ENCODE data around the gene SIL1. TPM values are rescaled to one million over a fixed set of nuclear protein-coding genes. Genes with fewer than 3 reads are reported as not detected.
"Not testable (repeated sequence)": the region's sequence is repeated elsewhere in the genome, so short reads cannot be mapped to it uniquely, and the experiment has no call there.

SIL1 gene
- total RNA-seq, 1 donor from 2014 or later: 35.6 TPM

DNA sequence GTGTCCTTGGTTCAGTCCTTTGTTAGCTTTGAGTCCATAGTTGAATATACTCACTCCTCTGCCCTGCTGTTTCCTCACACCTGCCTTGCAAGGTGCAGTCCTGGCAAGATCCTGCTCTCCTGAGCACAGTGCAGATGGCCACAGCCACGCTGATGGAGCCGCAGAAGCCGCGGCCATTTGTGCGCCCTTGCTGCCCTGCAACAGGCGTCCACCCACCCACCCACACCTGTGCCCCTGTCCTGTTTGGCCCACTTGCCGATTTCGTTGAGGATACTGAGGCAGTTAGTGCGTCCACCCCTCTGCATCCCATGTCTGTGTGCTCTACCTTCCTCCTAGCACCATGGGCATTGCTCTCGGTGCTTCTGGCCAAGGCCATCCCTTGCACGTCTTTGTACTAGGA, 271.9 kb downstream of the SIL1 start:
- TF ChIP-seq POLR2AphosphoS5 (IDR thresholded peaks at IDR 0.05; ENCODE audit: insufficient read depth in 1 of 2, low read depth in 1 of 2): no peak
- no peak for TF ChIP-seq POLR2A (IDR thresholded peaks at IDR 0.05)
- no peak for TF ChIP-seq CTCF (IDR thresholded peaks at IDR 0.05)
- H3K4me1 ChIP-seq: peaks cover 8% of the 10 kb centered on the region
- no peaks in the 10 kb centered on the region for H3K9me3 ChIP-seq
- no peak for DNase-seq (ENCODE audit: extremely low spot score in 2 of 2)
- no peak overlapping the region for H3K27ac ChIP-seq
- H3K27me3 ChIP-seq: no peaks in the 10 kb centered on the region
- intact Hi-C loops (cut with DNase I): no loop called here
- no peak overlapping the region for H3K4me3 ChIP-seq
- H3K36me3 ChIP-seq: peaks cover 0 to 58% of the 10 kb centered on the region in 2 donors

DNA sequence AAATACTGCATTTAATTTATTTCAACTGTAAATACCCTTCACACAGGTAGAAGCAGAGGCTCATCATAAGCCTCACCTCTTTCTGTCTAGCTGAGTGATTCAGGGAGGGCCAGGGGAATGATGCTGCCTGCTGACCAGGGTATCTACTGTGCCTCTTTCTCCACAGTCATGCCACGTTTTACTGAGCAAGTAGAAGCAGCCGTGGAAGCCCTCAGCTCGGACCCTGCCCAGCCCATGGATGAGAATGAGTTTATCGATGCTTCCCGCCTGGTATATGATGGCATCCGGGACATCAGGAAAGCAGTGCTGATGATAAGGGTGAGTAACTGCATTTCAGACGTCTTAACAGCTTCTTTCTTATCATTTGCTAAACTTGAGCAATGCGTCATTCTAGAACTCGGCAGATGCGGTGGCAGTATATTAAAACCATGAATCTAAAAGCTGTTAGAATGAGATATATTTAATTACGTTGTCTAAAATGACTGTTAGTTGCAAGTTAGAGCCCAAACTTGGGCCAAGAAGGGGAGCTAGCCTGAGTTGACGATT, 273.0 kb downstream of the SIL1 start:
- intact Hi-C loops (cut with DNase I): no loop called here
- H3K4me3 ChIP-seq: no peak overlapping the region
- TF ChIP-seq CTCF (IDR thresholded peaks at IDR 0.05): no peak
- no peak for TF ChIP-seq POLR2A (IDR thresholded peaks at IDR 0.05)
- no peak for TF ChIP-seq POLR2AphosphoS5 (IDR thresholded peaks at IDR 0.05; ENCODE audit: insufficient read depth in 1 of 2, low read depth in 1 of 2)
- no peak overlapping the region for H3K27ac ChIP-seq
- no peaks in the 10 kb centered on the region for H3K27me3 ChIP-seq
- H3K36me3 ChIP-seq: peaks cover 0 to 47% of the 10 kb centered on the region in 2 donors
- DNase-seq (ENCODE audit: extremely low spot score in 2 of 2): no peak
- H3K4me1 ChIP-seq: peaks cover 8% of the 10 kb centered on the region
- no peaks in the 10 kb centered on the region for H3K9me3 ChIP-seq

GRCh38 chr5:138922494-138922893, 275.7 kb downstream of the SIL1 start:
- Histone ChIP-seq H3K36me3 (peaks cover 0 to 27% of the 10 kb centered on the region in 2 donors), H3K4me3 (no peak overlapping the region)
- no peak for TF ChIP-seq POLR2AphosphoS5 (IDR thresholded peaks at IDR 0.05; ENCODE audit: insufficient read depth in 1 of 2, low read depth in 1 of 2)
- TF ChIP-seq POLR2A (IDR thresholded peaks at IDR 0.05): no peak
- no peak for TF ChIP-seq CTCF (IDR thresholded peaks at IDR 0.05)

DNA sequence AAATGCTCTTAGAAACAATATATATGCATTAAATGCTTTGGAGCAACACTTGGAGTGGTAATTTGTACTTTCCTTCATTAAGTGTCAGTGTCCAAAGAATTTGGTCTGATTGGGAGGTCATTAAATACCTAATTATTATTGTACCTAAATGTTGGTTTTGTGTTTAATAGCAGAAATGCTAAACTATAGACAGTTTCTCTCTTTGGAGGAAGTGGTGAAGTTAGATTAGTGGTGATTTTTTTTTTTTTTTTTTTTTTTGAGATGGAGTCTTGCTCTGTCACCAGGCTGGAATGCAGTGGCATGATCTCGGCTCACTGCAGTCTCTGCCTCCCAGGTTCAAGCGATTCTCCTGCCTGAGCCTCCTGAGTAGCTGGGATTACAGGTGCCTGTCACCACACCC, 276.8 kb downstream of the SIL1 start:
- H3K27ac ChIP-seq; H3K4me1 ChIP-seq; intact Hi-C loops (cut with DNase I); DNase-seq (ENCODE audit: extremely low spot score in 2 of 2); H3K27me3 ChIP-seq; H3K9me3 ChIP-seq; H3K4me3 ChIP-seq: not testable (repeated sequence)
- H3K36me3 ChIP-seq: peaks cover 0 to 18% of the 10 kb centered on the region in 2 donors

More at GRCh38 chr5:138922494-138922893, 275.7 kb downstream of the SIL1 start:
- no peaks in the 10 kb centered on the region for H3K9me3 ChIP-seq
- DNase-seq (ENCODE audit: extremely low spot score in 2 of 2): no peak
- H3K27me3 ChIP-seq: no peaks in the 10 kb centered on the region
- H3K27ac ChIP-seq: no peak overlapping the region
- H3K4me1 ChIP-seq: peaks cover 8% of the 10 kb centered on the region
- intact Hi-C loops (cut with DNase I): no loop called here

DNA sequence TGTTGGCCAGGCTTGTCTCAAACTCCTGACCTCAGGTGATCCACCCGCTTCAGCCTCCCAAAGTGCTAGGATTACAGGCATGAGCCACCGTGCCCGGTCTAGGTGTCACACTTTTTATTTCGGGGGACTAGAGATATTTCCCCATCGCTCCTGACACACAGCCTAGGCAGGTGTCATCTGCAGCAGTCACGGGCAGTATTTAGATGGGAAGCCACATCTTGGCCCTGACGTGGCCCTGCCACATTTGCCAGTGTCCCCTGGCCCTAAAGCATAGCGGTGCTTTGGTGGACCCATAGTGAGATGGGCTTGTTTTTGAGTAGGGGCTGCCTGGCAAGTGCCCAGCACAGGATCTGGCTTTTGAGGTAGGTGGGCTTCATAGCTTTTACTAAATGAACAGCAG, 278.0 kb downstream of the SIL1 start:
- Histone ChIP-seq H3K36me3 (peaks cover 0 to 9% of the 10 kb centered on the region in 2 donors), H3K27me3 (no peaks in the 10 kb centered on the region), H3K4me1 (peaks cover 8% of the 10 kb centered on the region), H3K9me3 (no peaks in the 10 kb centered on the region), H3K4me3 (no peak overlapping the region), H3K27ac (no peak overlapping the region)
- intact Hi-C loops (cut with DNase I): no loop called here
- DNase-seq (ENCODE audit: extremely low spot score in 2 of 2): no peak
- TF ChIP-seq POLR2AphosphoS5 (IDR thresholded peaks at IDR 0.05; ENCODE audit: insufficient read depth in 1 of 2, low read depth in 1 of 2) (no peak), POLR2A (IDR thresholded peaks at IDR 0.05) (no peak), CTCF (IDR thresholded peaks at IDR 0.05) (no peak)

All from vagina (tissue), 2 donors.